ENCODE measurements around the gene MYO10.

Gene MYO10

GRCh38 chr5:16810208-16810854 lies 125.8 kb downstream of the MYO10 start:
- no peak overlapping the region for H3K9ac ChIP-seq (ENCODE audit: low read depth, low read length)
- H3K27ac ChIP-seq (ENCODE audit: low read length), result no peak overlapping the region
- H3K27me3 ChIP-seq (ENCODE audit: insufficient read depth, low read length, poor library complexity), result no peaks in the 10 kb centered on the region
- no peaks in the 10 kb centered on the region for H3K4me1 ChIP-seq (ENCODE audit: insufficient read depth, low read length)
- no peak for TF ChIP-seq EZH2 (IDR thresholded peaks at IDR 0.05; ENCODE audit: borderline replicate concordance, low read depth, low read length, severe bottlenecking)
- no peak for TF ChIP-seq CTCF (IDR thresholded peaks at IDR 0.05; ENCODE audit: borderline replicate concordance, extremely low read depth, low read length, poor library complexity, severe bottlenecking)
- ATAC-seq (ENCODE audit: insufficient read depth, low read depth) (no peak), DNase-seq (no peak)
- H3K9me3 ChIP-seq (ENCODE audit: insufficient read depth, low read length, severe bottlenecking), result no peaks in the 10 kb centered on the region
- H3K4me3 ChIP-seq (ENCODE audit: low read depth in 1 of 2, low read length in 2 of 2), result no peak overlapping the region
- H3K36me3 ChIP-seq (ENCODE audit: insufficient read depth, low read length), result no peaks in the 10 kb centered on the region
- no peaks in the 10 kb centered on the region for H3K79me2 ChIP-seq (ENCODE audit: insufficient read depth, low read length)
- no peak overlapping the region for H3K4me2 ChIP-seq (ENCODE audit: insufficient read depth, low read length)
- no peaks in the 10 kb centered on the region for H4K20me1 ChIP-seq (ENCODE audit: insufficient read depth, low read length)
- no peak overlapping the region for H2AFZ ChIP-seq (ENCODE audit: low read depth, low read length)

- H2AFZ ChIP-seq (ENCODE audit: low read depth, low read length), result no peak overlapping the region
- H3K4me3 ChIP-seq (ENCODE audit: low read depth in 1 of 2, low read length in 2 of 2), result no peak overlapping the region
- ATAC-seq (ENCODE audit: insufficient read depth, low read depth) (no peak), DNase-seq (no peak)
- no peaks in the 10 kb centered on the region for H3K27me3 ChIP-seq (ENCODE audit: insufficient read depth, low read length, poor library complexity)
- no peaks in the 10 kb centered on the region for H3K4me1 ChIP-seq (ENCODE audit: insufficient read depth, low read length)
- no peak overlapping the region for H3K9ac ChIP-seq (ENCODE audit: low read depth, low read length)
- no peaks in the 10 kb centered on the region for H3K9me3 ChIP-seq (ENCODE audit: insufficient read depth, low read length, severe bottlenecking)
- no peaks in the 10 kb centered on the region for H4K20me1 ChIP-seq (ENCODE audit: insufficient read depth, low read length)
- H3K27ac ChIP-seq (ENCODE audit: low read length), result no peak overlapping the region
- H3K36me3 ChIP-seq (ENCODE audit: insufficient read depth, low read length), result no peaks in the 10 kb centered on the region
- TF ChIP-seq EZH2 (IDR thresholded peaks at IDR 0.05; ENCODE audit: borderline replicate concordance, low read depth, low read length, severe bottlenecking), result no peak
- TF ChIP-seq CTCF (IDR thresholded peaks at IDR 0.05; ENCODE audit: borderline replicate concordance, extremely low read depth, low read length, poor library complexity, severe bottlenecking), result no peak
- H3K4me2 ChIP-seq (ENCODE audit: insufficient read depth, low read length), result no peak overlapping the region
- H3K79me2 ChIP-seq (ENCODE audit: insufficient read depth, low read length), result no peaks in the 10 kb centered on the region
These were observed 126.5 kb downstream of the MYO10 start for GRCh38 chr5:16809395-16810207.

GRCh38 chr5:16809010-16809394 lies 127.1 kb downstream of the MYO10 start:
- H4K20me1 ChIP-seq (ENCODE audit: insufficient read depth, low read length), result no peaks in the 10 kb centered on the region
- ATAC-seq (ENCODE audit: insufficient read depth, low read depth), result no peak
- TF ChIP-seq CTCF (IDR thresholded peaks at IDR 0.05; ENCODE audit: borderline replicate concordance, extremely low read depth, low read length, poor library complexity, severe bottlenecking), result no peak
- TF ChIP-seq EZH2 (IDR thresholded peaks at IDR 0.05; ENCODE audit: borderline replicate concordance, low read depth, low read length, severe bottlenecking), result no peak
- no peaks in the 10 kb centered on the region for H3K36me3 ChIP-seq (ENCODE audit: insufficient read depth, low read length)
- DNase-seq, result no peak
- no peak overlapping the region for H3K4me3 ChIP-seq (ENCODE audit: low read depth in 1 of 2, low read length in 2 of 2)
- no peak overlapping the region for H2AFZ ChIP-seq (ENCODE audit: low read depth, low read length)
- H3K4me2 ChIP-seq (ENCODE audit: insufficient read depth, low read length), result no peak overlapping the region
- H3K9me3 ChIP-seq (ENCODE audit: insufficient read depth, low read length, severe bottlenecking), result no peaks in the 10 kb centered on the region
- no peaks in the 10 kb centered on the region for H3K4me1 ChIP-seq (ENCODE audit: insufficient read depth, low read length)
- no peaks in the 10 kb centered on the region for H3K27me3 ChIP-seq (ENCODE audit: insufficient read depth, low read length, poor library complexity)
- no peak overlapping the region for H3K27ac ChIP-seq (ENCODE audit: low read length)
- no peak overlapping the region for H3K9ac ChIP-seq (ENCODE audit: low read depth, low read length)
- H3K79me2 ChIP-seq (ENCODE audit: insufficient read depth, low read length), result no peaks in the 10 kb centered on the region
